H9 (cell line): ENCODE measurements around the gene RFX4. TPM values are rescaled to one million over a fixed set of nuclear protein-coding genes. Genes with fewer than 3 reads are reported as not detected.
A peak's percentile ranks its signal among the peaks of the same experiment; 100 is the strongest.

Source experiments
- DNase-seq: peaks from one replicate; pipeline ENCODE4 v3.0.0-alpha.2; 2017
- H2AFZ ChIP-seq: one replicate; pipeline ENCODE4 v1.6.1; 2013; ENCODE audit warnings: mild to moderate bottlenecking, low read length, control low read depth, moderate library complexity
- H2AK5ac ChIP-seq: 2 replicates; pipeline ENCODE4 v1.6.1; 2013; ENCODE audit warnings: low read length, control low read depth, mixed read lengths; ENCODE audit not compliant: insufficient read length
- H2BK120ac ChIP-seq: one replicate; pipeline ENCODE4 v1.6.1; 2013; ENCODE audit warnings: low read depth, mild to moderate bottlenecking, low read length, control low read depth, inconsistent platforms; ENCODE audit not compliant: poor library complexity, severe bottlenecking
- H2BK12ac ChIP-seq: 2 replicates; pipeline ENCODE4 v1.6.1; 2013; ENCODE audit warnings: low read length, control low read depth, mixed read lengths, low read depth; ENCODE audit not compliant: insufficient read length
- H2BK15ac ChIP-seq: 2 replicates; pipeline ENCODE4 v1.6.1; 2013; ENCODE audit warnings: low read depth, low read length, control low read depth
- H2BK20ac ChIP-seq: one replicate; pipeline ENCODE4 v1.6.1; 2013; ENCODE audit warnings: low read depth, mild to moderate bottlenecking, low read length, control low read depth, inconsistent platforms; ENCODE audit not compliant: poor library complexity, severe bottlenecking
- H2BK5ac ChIP-seq: 2 replicates; pipeline ENCODE4 v1.6.1; 2013; ENCODE audit warnings: low read length, control low read depth, mixed read lengths; ENCODE audit not compliant: insufficient read length
- H3K14ac ChIP-seq: 2 replicates; pipeline ENCODE4 v1.6.1; 2013; ENCODE audit warnings: low read length, control low read depth; ENCODE audit not compliant: insufficient read depth
- H3K18ac ChIP-seq: 2 replicates; pipeline ENCODE4 v1.6.1; 2013; ENCODE audit warnings: low read depth, mild to moderate bottlenecking, mixed read lengths, low read length, control low read depth; ENCODE audit not compliant: insufficient read length
- H3K23ac ChIP-seq: 2 replicates; pipeline ENCODE4 v1.6.1; 2013; ENCODE audit warnings: low read length, control low read depth, mixed read lengths, low read depth; ENCODE audit not compliant: insufficient read length
- H3K23me2 ChIP-seq: 2 replicates; pipeline ENCODE4 v1.6.1; 2013; ENCODE audit warnings: low read depth, mild to moderate bottlenecking, mixed read lengths, low read length, control low read depth; ENCODE audit not compliant: insufficient read length, poor library complexity, severe bottlenecking
- H3K27ac ChIP-seq: 2 replicates; pipeline ENCODE4 v1.5.1; 2013; ENCODE audit warnings: low read length, control low read depth, mixed read lengths, low read depth; ENCODE audit not compliant: insufficient read length
- H3K27me3 ChIP-seq: 2 replicates; pipeline ENCODE4 v1.6.1; 2013; ENCODE audit warnings: low read length, control low read depth, inconsistent platforms; ENCODE audit not compliant: insufficient read depth
- H3K4ac ChIP-seq: 2 replicates; pipeline ENCODE4 v1.6.1; 2013; ENCODE audit warnings: low read depth, mild to moderate bottlenecking, control low read depth, inconsistent platforms, low read length, moderate library complexity
- H3K4me1 ChIP-seq: 2 replicates; pipeline ENCODE4 v1.6.1; 2013; ENCODE audit warnings: low read length, control low read depth, inconsistent platforms; ENCODE audit not compliant: insufficient read depth
- H3K4me2 ChIP-seq: 2 replicates; pipeline ENCODE4 v1.6.1; 2013; ENCODE audit warnings: low read length, control low read depth, mixed read lengths; ENCODE audit not compliant: insufficient read length, insufficient read depth
- H3K56ac ChIP-seq: 2 replicates; pipeline ENCODE4 v1.6.1; 2013; ENCODE audit warnings: low read depth, mild to moderate bottlenecking, mixed read lengths, low read length, control low read depth; ENCODE audit not compliant: insufficient read length
- H3K79me1 ChIP-seq: 2 replicates; pipeline ENCODE4 v1.6.1; 2013; ENCODE audit warnings: low read depth, mild to moderate bottlenecking, moderate library complexity, low read length, control low read depth, inconsistent platforms; ENCODE audit not compliant: insufficient read depth, poor library complexity, severe bottlenecking
- H3K79me2 ChIP-seq: 2 replicates; pipeline ENCODE4 v1.6.1; 2013; ENCODE audit warnings: low read length, control low read depth, inconsistent platforms; ENCODE audit not compliant: insufficient read depth
- H3K9ac ChIP-seq: 2 replicates; pipeline ENCODE4 v1.6.1; 2013; ENCODE audit warnings: low read length, control low read depth, mixed read lengths; ENCODE audit not compliant: insufficient read length; ENCODE audit errors: extremely low read depth
- H3K9me3 ChIP-seq: one replicate; pipeline ENCODE4 v1.6.1; 2013; ENCODE audit warnings: low read depth, low read length, inconsistent platforms; ENCODE audit not compliant: control insufficient read depth
- H3T11ph ChIP-seq: one replicate; pipeline ENCODE4 v1.6.1; 2013; ENCODE audit warnings: mild to moderate bottlenecking, low read length, control low read depth, inconsistent platforms
- H4K20me1 ChIP-seq: one replicate; pipeline ENCODE4 v1.6.1; 2013; ENCODE audit not compliant: control insufficient read depth, insufficient read length, insufficient read depth
- H4K5ac ChIP-seq: 2 replicates; pipeline ENCODE4 v1.6.1; 2013; ENCODE audit warnings: low read depth, mild to moderate bottlenecking, mixed read lengths, low read length, control low read depth; ENCODE audit not compliant: insufficient read length
- H4K8ac ChIP-seq: replicated peaks from 2 replicates; pipeline ENCODE4 v1.6.1; 2013; ENCODE audit warnings: low read length, control low read depth, mixed read lengths, low read depth; ENCODE audit not compliant: insufficient read length
- H4K91ac ChIP-seq: 2 replicates; pipeline ENCODE4 v1.6.1; 2013; ENCODE audit warnings: low read depth, mild to moderate bottlenecking, moderate library complexity, mixed read lengths, low read length, control low read depth; ENCODE audit not compliant: insufficient read length
- H3K27ac Mint-ChIP-seq, 3 experiments: 2 replicates in 2 of 3; 3 replicates in 1 of 3; pipeline ENCODE4 v1.8.0; 2020 to 2021; ENCODE audit warnings: mixed read lengths in 3 of 3, mild to moderate bottlenecking in 1 of 3, moderate library complexity in 1 of 3
- H3K27me3 Mint-ChIP-seq: 2 replicates; pipeline ENCODE4 v1.8.0; 2021; ENCODE audit warnings: low read depth, mild to moderate bottlenecking, moderate library complexity, mixed read lengths
- H3K36me3 Mint-ChIP-seq, 3 experiments: 2 replicates in 2 of 3; 3 replicates in 1 of 3; pipeline ENCODE4 v1.8.0; 2020 to 2021; ENCODE audit warnings: low read depth in 3 of 3, mixed read lengths in 3 of 3; ENCODE audit not compliant: insufficient read depth in 1 of 3
- H3K4me1 Mint-ChIP-seq, 2 experiments: 2 replicates each; pipeline ENCODE4 v1.8.0; 2020; ENCODE audit warnings: mixed read lengths in 2 of 2
- H3K4me3 Mint-ChIP-seq, 2 experiments: 2 replicates in 1 of 2; 3 replicates in 1 of 2; pipeline ENCODE4 v1.8.0; 2020 to 2021; ENCODE audit warnings: mild to moderate bottlenecking in 2 of 2, mixed read lengths in 2 of 2, moderate library complexity in 1 of 2
- H3K9me3 Mint-ChIP-seq, 2 experiments: 2 replicates in 1 of 2; 3 replicates in 1 of 2; pipeline ENCODE4 v1.8.0; 2020; ENCODE audit warnings: mild to moderate bottlenecking in 2 of 2, mixed read lengths in 2 of 2, moderate library complexity in 1 of 2
- total RNA-seq: library from RNA; stranded (reverse); gene quantifications from 2 replicates; pipeline ENCODE4 v1.2.1, GENCODE V29; 2021
- TF ChIP-seq, protein P1 (sequence below): fragments of 200-600 bp; sonication (generic); conservative IDR thresholded peaks from 3 replicates; pipeline ENCODE4 v1.8.0; 2021; ENCODE audit warnings: antibody characterized with exemption, mild to moderate bottlenecking

RFX4 gene
- total RNA-seq, 1 experiment from 2014 or later, result 0.57 TPM

DNA sequence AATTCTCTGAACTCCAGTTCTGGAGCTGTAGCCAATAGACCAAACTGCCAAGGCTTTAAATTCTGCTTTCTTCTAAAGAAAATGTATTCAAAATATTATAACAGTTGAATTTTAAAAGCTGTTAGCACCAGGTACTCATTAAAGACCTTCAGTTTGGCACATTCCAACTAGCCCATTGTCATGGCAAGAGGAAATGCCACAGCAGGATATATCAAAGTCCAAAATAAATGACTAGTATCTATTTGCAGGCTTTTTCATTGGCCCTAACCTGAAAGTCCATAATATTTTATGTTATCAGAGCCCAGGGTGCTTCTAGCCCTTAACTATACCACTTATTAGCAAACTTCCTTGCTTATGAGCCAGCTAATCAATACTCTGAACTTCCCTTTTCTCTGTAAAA lies 188.6 kb downstream of the RFX4 start:
- H3K4me3 Mint-ChIP-seq, result no peak overlapping the region

More for the DNA sequence above, 188.6 kb downstream of the RFX4 start:
- Histone ChIP-seq H3K18ac (no peak overlapping the region), H3K9ac (no peak overlapping the region), H3K27me3 (no peaks in the 10 kb centered on the region), H3K79me2 (peaks cover 14% of the 10 kb centered on the region), H4K20me1 (no peaks in the 10 kb centered on the region), H3K4me1 (peaks cover 14% of the 10 kb centered on the region; the same call in 1 of the 2 replicates), H3K23ac (no peak overlapping the region), H3K4me2 (no peak overlapping the region), H2BK120ac (no peak overlapping the region), H3K23me2 (peaks cover 9% of the 10 kb centered on the region), H3K9me3 (no peaks in the 10 kb centered on the region), H4K8ac (no peak overlapping the region), H2BK12ac (no peak overlapping the region), H3K4ac (no peak overlapping the region), H3T11ph (no peak overlapping the region), H4K91ac (no peak overlapping the region), H3K14ac (no peak overlapping the region), H3K56ac (no peak overlapping the region), H4K5ac (no peak overlapping the region), H2AK5ac (no peak overlapping the region), H2BK20ac (no peak overlapping the region), H2BK5ac (no peak overlapping the region), H2BK15ac (no peak overlapping the region), H3K27ac (no peak overlapping the region), H3K79me1 (no peaks in the 10 kb centered on the region), H2AFZ (no peak overlapping the region)
- H3K27me3 Mint-ChIP-seq, result no peaks in the 10 kb centered on the region
- H3K27ac Mint-ChIP-seq, result peak overlapping the region in 1 of 3 experiments; percentile 67; a peak in 1 of 7 replicates
- no peak for DNase-seq
- H3K4me1 Mint-ChIP-seq, result peaks cover 56 to 67% of the 10 kb centered on the region in 2 experiments
- H3K36me3 Mint-ChIP-seq, result peaks cover 0 to 6% (median 0%) of the 10 kb centered on the region in 3 experiments; a peak in 5 of 7 replicates
- H3K9me3 Mint-ChIP-seq, result no peaks in the 10 kb centered on the region
- TF ChIP-seq, protein P1, sequence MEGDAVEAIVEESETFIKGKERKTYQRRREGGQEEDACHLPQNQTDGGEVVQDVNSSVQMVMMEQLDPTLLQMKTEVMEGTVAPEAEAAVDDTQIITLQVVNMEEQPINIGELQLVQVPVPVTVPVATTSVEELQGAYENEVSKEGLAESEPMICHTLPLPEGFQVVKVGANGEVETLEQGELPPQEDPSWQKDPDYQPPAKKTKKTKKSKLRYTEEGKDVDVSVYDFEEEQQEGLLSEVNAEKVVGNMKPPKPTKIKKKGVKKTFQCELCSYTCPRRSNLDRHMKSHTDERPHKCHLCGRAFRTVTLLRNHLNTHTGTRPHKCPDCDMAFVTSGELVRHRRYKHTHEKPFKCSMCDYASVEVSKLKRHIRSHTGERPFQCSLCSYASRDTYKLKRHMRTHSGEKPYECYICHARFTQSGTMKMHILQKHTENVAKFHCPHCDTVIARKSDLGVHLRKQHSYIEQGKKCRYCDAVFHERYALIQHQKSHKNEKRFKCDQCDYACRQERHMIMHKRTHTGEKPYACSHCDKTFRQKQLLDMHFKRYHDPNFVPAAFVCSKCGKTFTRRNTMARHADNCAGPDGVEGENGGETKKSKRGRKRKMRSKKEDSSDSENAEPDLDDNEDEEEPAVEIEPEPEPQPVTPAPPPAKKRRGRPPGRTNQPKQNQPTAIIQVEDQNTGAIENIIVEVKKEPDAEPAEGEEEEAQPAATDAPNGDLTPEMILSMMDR, result no peak
